ENCODE results near the gene SWI5. TPM values are rescaled to one million over a fixed set of nuclear protein-coding genes. Genes with fewer than 3 reads are reported as not detected.
A peak's percentile ranks its signal among the peaks of the same experiment; 100 is the strongest.

The SWI5 gene
- total and polyA plus RNA-seq, 9 of the 15 experiments (the other 6 are each of a cell fraction or from before 2014, with no cell fraction given) = 62.8 to 133 (median 95.9) TPM

GRCh38 chr9:128321879-128322403 lies 45.9 kb downstream of the SWI5 start (continued):
- peak; percentile 100 for TF ChIP-seq TFE3 (CRISPR knock-in tag; IDR thresholded peaks at IDR 0.05)
- peak; percentile 87; the same call in 1 of the 2 replicates for TF ChIP-seq TSC22D4 (tag; IDR thresholded peaks at IDR 0.05)
- TF ChIP-seq ZBTB17 (CRISPR knock-in tag; IDR thresholded peaks at IDR 0.05) = peak; percentile 21; the same call in 1 of the 2 replicates
- 0 out of 2 replicates have a peak, but pooled peaks have one; percentile 11 for TF ChIP-seq ZNF133 (CRISPR knock-in tag; IDR thresholded peaks at IDR 0.05)
- TF ChIP-seq BHLHE40 (IDR thresholded peaks at IDR 0.05; ENCODE audit: low read length) = peak; percentile 72; the same call in 1 of the 2 replicates
- no peak; the same call in 1 of the 2 replicates for TF ChIP-seq THAP12 (CRISPR knock-in tag; IDR thresholded peaks at IDR 0.05)
- 0 out of 2 replicates have a peak, but pooled peaks have one; percentile 68 for TF ChIP-seq ZNF311 (CRISPR knock-in tag; IDR thresholded peaks at IDR 0.05)
- 0 out of 2 replicates have a peak, but pooled peaks have one; percentile 16 for TF ChIP-seq ZNF445 (CRISPR knock-in tag; IDR thresholded peaks at IDR 0.05; ENCODE audit: low read depth)
- TF ChIP-seq DEAF1 (CRISPR knock-in tag; IDR thresholded peaks at IDR 0.05) = peak; percentile 48; the same call in 1 of the 2 replicates
- TF ChIP-seq CGGBP1 (CRISPR knock-in tag; IDR thresholded peaks at IDR 0.05) = 0 out of 2 replicates have a peak, but pooled peaks have one; percentile 20
- 0 out of 2 replicates have a peak, but pooled peaks have one; percentile 43 for TF ChIP-seq TSHZ1 (CRISPR knock-in tag; IDR thresholded peaks at IDR 0.05)
- no peak for TF ChIP-seq SMC3 (conservative IDR thresholded peaks at IDR 0.05; ENCODE audit: insufficient read depth, low read depth, low read length)
- no peak for TF ChIP-seq BRD4 (IDR thresholded peaks at IDR 0.05)
- TF ChIP-seq ZNF695 (CRISPR knock-in tag; IDR thresholded peaks at IDR 0.05) = 0 out of 2 replicates have a peak, but pooled peaks have one; percentile 73
- TF ChIP-seq E2F6 (IDR thresholded peaks at IDR 0.05; ENCODE audit: borderline replicate concordance in 1 of 2, extremely low read depth in 1 of 2, insufficient read depth in 1 of 2, insufficient read length in 1 of 2, low read depth in 1 of 2, low read length in 1 of 2, poor library complexity in 1 of 2, severe bottlenecking in 1 of 2) = peak in 1 of 2 experiments; percentile 28
- TF ChIP-seq CHCHD3 (CRISPR knock-in tag; IDR thresholded peaks at IDR 0.05) = 0 out of 2 replicates have a peak, but pooled peaks have one; percentile 9
